ENCODE data around the gene MAMDC2. TPM values are rescaled to one million over a fixed set of nuclear protein-coding genes. Genes with fewer than 3 reads are reported as not detected.

Gene MAMDC2
- total RNA-seq, 1 donor: 0.45 TPM

DNA sequence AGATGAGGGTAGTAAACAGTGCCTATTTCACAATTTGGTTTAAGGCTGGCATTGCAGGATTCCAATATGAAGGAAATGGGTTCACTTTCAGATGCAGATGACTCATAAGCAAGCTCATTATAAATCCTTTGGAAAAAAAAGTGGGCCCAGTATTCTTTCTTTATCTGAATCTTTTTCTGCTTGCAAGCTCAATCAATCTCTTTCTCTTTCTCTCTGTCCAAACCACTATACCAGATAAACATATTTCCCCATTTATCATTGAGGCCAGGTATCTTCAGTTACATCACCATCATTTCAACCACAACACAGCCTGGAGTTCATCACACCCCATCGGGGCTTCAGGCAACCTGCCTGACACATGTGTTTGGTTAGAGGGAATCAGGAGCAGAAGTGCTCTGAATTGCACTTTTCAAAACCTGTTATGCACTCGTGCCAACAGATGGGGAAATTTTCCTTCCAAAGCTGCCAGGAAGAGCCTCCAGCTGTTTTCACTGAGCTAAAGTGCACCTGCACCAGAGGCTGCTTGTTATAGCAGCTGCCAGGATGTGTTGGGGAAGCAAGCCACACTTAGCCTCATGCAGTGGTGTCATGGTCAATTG lies 30.0 kb upstream of the MAMDC2 start:
- H3K4me3 ChIP-seq (ENCODE audit: low read depth, low read length): no peak overlapping the region
- peak; percentile 98 for DNase-seq (ENCODE audit: low read depth)
- TF ChIP-seq, protein P1, sequence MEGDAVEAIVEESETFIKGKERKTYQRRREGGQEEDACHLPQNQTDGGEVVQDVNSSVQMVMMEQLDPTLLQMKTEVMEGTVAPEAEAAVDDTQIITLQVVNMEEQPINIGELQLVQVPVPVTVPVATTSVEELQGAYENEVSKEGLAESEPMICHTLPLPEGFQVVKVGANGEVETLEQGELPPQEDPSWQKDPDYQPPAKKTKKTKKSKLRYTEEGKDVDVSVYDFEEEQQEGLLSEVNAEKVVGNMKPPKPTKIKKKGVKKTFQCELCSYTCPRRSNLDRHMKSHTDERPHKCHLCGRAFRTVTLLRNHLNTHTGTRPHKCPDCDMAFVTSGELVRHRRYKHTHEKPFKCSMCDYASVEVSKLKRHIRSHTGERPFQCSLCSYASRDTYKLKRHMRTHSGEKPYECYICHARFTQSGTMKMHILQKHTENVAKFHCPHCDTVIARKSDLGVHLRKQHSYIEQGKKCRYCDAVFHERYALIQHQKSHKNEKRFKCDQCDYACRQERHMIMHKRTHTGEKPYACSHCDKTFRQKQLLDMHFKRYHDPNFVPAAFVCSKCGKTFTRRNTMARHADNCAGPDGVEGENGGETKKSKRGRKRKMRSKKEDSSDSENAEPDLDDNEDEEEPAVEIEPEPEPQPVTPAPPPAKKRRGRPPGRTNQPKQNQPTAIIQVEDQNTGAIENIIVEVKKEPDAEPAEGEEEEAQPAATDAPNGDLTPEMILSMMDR (IDR thresholded peaks at IDR 0.05; ENCODE audit: insufficient read depth, low read length): no peak

DNA sequence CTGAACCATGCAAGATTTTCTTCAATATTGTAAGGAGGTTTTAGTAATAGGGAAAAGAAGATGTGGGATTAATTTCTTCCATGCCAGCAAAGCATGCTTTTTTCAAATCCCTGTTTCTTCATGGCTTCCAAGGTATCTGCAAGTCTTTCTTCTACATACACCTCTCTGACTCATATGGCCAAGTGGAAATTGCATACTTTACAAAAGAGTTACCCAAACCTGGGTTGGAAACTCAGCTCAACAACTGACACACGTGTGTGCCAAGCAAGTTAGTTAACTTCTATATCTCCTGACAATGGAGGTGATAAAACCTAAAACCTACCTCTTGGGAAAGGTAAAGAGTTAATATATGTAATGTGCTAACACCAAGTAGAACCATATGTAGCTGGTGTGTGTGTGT lies 28.5 kb upstream of the MAMDC2 start:
- no peak overlapping the region for H3K4me3 ChIP-seq (ENCODE audit: low read depth, low read length)
- DNase-seq (ENCODE audit: low read depth): no peak
- TF ChIP-seq, protein P1 (IDR thresholded peaks at IDR 0.05; ENCODE audit: insufficient read depth, low read length): no peak

DNA sequence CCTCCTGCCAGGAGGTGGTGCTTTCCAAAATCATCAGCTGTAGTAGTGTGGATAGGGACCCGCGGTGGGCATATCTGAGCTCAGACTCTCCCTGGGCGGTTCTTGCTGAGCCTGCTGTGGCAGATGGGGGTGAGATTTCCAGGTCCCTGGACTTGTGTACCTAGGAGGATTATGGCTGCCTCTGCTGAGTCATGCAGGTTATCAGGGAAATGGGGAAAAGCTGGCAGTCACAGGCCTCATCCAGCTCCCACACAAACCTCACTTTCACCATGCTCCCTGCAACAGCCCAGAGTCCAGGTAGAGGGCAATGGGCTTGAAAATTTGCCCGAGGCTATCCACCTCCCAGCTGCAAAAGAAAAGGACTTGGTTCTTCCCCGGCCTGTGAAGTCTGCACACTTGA lies 23.4 kb upstream of the MAMDC2 start:
- no peak overlapping the region for H3K4me3 ChIP-seq (ENCODE audit: low read depth, low read length)
- DNase-seq (ENCODE audit: low read depth): no peak
- TF ChIP-seq, protein P1 (IDR thresholded peaks at IDR 0.05; ENCODE audit: insufficient read depth, low read length): no peak

GRCh38 chr9:70020991-70021571 lies 22.6 kb upstream of the MAMDC2 start:
- TF ChIP-seq, protein P1 (IDR thresholded peaks at IDR 0.05; ENCODE audit: insufficient read depth, low read length): no peak
- no peak overlapping the region for H3K4me3 ChIP-seq (ENCODE audit: low read depth, low read length)
- peak; percentile 85 for DNase-seq (ENCODE audit: low read depth)

DNA sequence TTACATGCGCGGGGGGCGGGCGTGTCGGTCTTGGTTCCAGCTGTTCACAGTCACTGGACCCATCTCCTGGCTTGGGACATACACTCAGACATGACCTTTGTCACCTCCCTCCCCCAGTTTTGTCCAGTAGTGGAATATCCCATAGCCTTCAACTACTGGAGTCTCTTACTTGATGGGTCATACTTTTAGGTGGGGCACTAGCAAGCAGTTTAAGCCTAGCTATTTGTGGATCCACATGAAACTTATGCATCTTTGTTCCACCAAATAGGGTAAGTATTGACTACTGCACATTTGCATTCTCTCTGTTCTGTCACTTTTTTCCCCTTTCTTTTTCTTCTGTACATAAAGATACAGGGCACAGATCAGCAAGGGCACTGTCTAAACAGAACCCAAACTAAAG lies 15.4 kb upstream of the MAMDC2 start:
- H3K4me3 ChIP-seq (ENCODE audit: low read depth, low read length): no peak overlapping the region
- no peak for DNase-seq (ENCODE audit: low read depth)
- TF ChIP-seq, protein P1 (IDR thresholded peaks at IDR 0.05; ENCODE audit: insufficient read depth, low read length): no peak

- no peak overlapping the region for H3K4me3 ChIP-seq (ENCODE audit: low read depth, low read length)
- TF ChIP-seq, protein P1 (IDR thresholded peaks at IDR 0.05; ENCODE audit: insufficient read depth, low read length): no peak
- peak; percentile 62 for DNase-seq (ENCODE audit: low read depth)
These were observed 13.5 kb upstream of the MAMDC2 start for GRCh38 chr9:70030156-70030555.

GRCh38 chr9:70031141-70031545 lies 12.5 kb upstream of the MAMDC2 start:
- peak; percentile 35 for DNase-seq (ENCODE audit: low read depth)
- TF ChIP-seq, protein P1 (IDR thresholded peaks at IDR 0.05; ENCODE audit: insufficient read depth, low read length): no peak
- no peak overlapping the region for H3K4me3 ChIP-seq (ENCODE audit: low read depth, low read length)

Data from fibroblast of the aortic adventitia (primary cell).